ENCODE results near the gene OR4D10. TPM values are rescaled to one million over a fixed set of nuclear protein-coding genes. Genes with fewer than 3 reads are reported as not detected.

Gene OR4D10
- total RNA-seq (2022), result not detected in 2 replicates
- Bru-seq, nascent RNA, result not detected
- BruChase-seq, experiment 1, labeled RNA remaining after a 6-hour chase, result not detected
- BruChase-seq, experiment 2, labeled RNA remaining after a 2-hour chase, result not detected
- long read RNA-seq, result 0 reads

DNA sequence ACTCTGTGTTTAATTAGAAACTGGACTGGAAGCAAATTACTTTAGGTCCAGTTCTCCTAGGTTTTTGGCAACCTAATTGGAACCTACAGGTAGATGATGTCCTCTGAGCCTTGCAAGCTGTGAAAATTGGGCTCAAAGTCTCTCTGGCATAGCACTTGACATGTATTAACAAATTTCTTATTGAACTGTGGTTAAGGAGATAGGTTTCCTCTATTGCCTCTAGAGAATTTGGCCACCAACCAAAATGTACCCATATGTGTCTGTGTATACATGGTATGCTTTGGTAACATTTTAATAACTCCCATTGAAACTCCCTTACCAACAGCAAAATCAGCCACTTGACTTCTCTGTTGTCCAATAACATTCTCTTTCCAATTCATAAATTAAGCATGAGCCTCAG lies at the start of gene OR4D10:
TSS of gene OR4D10 (plus strand) at position 301 of the 400 bp plus-strand sequence. CDS start 4,115 bp downstream, outside the sequence.
- Mint-ChIP-seq H3K36me3 (ENCODE audit: insufficient read depth, unreplicated experiment) (no peaks in the 10 kb centered on the region), H3K27ac (ENCODE audit: low read depth, unreplicated experiment) (no peak within 1 kb of the TSS), H3K27me3 (ENCODE audit: insufficient read depth, unreplicated experiment) (peaks cover 27% of the 10 kb centered on the region), H3K4me1 (ENCODE audit: insufficient read depth, unreplicated experiment) (no peaks in the 10 kb centered on the region), H3K4me3 (ENCODE audit: unreplicated experiment) (no peak within 1 kb of the TSS), H3K9me3 (ENCODE audit: unreplicated experiment) (no peaks in the 10 kb centered on the region)
- intact Hi-C loops (cut with micrococcal nuclease), result no loop called here
- POLR2A ChIA-PET, result no interaction called here
- no peak for DNase-seq (ENCODE audit: unreplicated experiment)
- CTCF ChIA-PET, result interaction anchor here (0.7 kb wide), 1 partner anchor 74 kb away, joined by 3 read pairs; no protein-coding TSS in a partner anchor
- TF ChIP-seq CTCF (IDR thresholded peaks at IDR 0.05; ENCODE audit: unreplicated experiment), result no peak
- no TSS peak for BruUV-seq (replicated peaks)

DNA sequence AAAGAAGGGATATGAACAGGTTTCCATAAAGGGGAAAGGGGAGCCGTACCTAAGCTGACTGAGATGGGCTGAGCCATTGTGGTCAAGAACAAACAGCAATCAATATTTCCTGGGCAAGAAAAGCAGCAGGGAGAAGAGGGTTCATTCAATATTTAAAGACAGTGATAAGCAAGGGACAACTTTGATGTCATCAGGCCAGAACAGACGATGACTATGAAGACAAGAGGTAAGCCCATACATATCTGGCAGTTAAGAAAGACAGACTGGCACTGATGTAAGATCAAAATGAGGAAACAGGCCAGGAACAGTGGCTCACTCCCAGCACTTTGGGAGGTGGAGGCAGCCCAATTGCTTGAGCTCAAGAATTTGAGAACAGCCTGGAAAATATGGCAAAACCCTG lies 49.3 kb upstream of the OR4D10 start:
- H3K9me3 Mint-ChIP-seq (ENCODE audit: unreplicated experiment), result no peaks in the 10 kb centered on the region
- no peak for TF ChIP-seq CTCF (IDR thresholded peaks at IDR 0.05; ENCODE audit: unreplicated experiment)
- H3K27ac Mint-ChIP-seq (ENCODE audit: low read depth, unreplicated experiment), result no peak overlapping the region
- intact Hi-C loops (cut with micrococcal nuclease), result no loop called here
- ChIA-PET CTCF (interaction anchor here (0.5 to 2.6 kb wide), 6 partner anchors 14 to 1044 kb away, joined by 3 to 16 read pairs (median 4); partner anchors contain the start of gene DTX4), POLR2A (no interaction called here)
- no peaks in the 10 kb centered on the region for H3K4me1 Mint-ChIP-seq (ENCODE audit: insufficient read depth, unreplicated experiment)
- no TSS peak for BruUV-seq (replicated peaks)
- no peak for DNase-seq (ENCODE audit: unreplicated experiment)
- no peaks in the 10 kb centered on the region for H3K36me3 Mint-ChIP-seq (ENCODE audit: insufficient read depth, unreplicated experiment)
- H3K27me3 Mint-ChIP-seq (ENCODE audit: insufficient read depth, unreplicated experiment), result peaks cover 41% of the 10 kb centered on the region
- H3K4me3 Mint-ChIP-seq (ENCODE audit: unreplicated experiment), result no peak overlapping the region

DNA sequence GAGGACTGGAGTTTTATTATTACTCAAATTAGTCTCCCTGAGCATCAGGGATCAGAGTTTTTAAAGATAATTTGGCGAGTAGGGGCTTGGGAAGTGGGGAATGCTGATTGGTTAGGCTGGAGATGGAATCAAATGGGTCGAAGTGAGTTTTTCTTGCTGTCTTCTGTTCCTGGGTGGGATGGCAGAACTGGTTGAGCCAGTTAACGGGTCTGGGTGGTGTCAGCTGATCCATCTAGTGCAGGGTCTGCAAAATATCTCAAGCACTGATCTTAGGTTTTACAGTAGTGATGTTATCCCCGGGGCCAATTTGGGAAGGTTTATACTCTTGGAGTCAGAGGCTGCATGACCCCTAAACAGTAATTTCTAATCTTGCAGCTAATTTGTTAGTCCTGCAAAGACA lies 48.0 kb upstream of the OR4D10 start:
- ChIA-PET POLR2A (interaction anchor here (0.7 kb wide), 1 partner anchor 1080 kb away, joined by 3 read pairs; no protein-coding TSS in a partner anchor), CTCF (interaction anchor here (0.7 to 2.6 kb wide), 3 partner anchors 10 to 254 kb away, joined by 3 to 16 read pairs (median 5); partner anchors contain the start of gene DTX4)
- Mint-ChIP-seq H3K27ac (ENCODE audit: low read depth, unreplicated experiment) (no peak overlapping the region), H3K4me3 (ENCODE audit: unreplicated experiment) (no peak overlapping the region), H3K36me3 (ENCODE audit: insufficient read depth, unreplicated experiment) (no peaks in the 10 kb centered on the region), H3K9me3 (ENCODE audit: unreplicated experiment) (no peaks in the 10 kb centered on the region), H3K27me3 (ENCODE audit: insufficient read depth, unreplicated experiment) (peaks cover 30% of the 10 kb centered on the region), H3K4me1 (ENCODE audit: insufficient read depth, unreplicated experiment) (no peaks in the 10 kb centered on the region)
- no TSS peak for BruUV-seq (replicated peaks)
- intact Hi-C loops (cut with micrococcal nuclease), result no loop called here
- no peak for DNase-seq (ENCODE audit: unreplicated experiment)
- TF ChIP-seq CTCF (IDR thresholded peaks at IDR 0.05; ENCODE audit: unreplicated experiment), result no peak

DNA sequence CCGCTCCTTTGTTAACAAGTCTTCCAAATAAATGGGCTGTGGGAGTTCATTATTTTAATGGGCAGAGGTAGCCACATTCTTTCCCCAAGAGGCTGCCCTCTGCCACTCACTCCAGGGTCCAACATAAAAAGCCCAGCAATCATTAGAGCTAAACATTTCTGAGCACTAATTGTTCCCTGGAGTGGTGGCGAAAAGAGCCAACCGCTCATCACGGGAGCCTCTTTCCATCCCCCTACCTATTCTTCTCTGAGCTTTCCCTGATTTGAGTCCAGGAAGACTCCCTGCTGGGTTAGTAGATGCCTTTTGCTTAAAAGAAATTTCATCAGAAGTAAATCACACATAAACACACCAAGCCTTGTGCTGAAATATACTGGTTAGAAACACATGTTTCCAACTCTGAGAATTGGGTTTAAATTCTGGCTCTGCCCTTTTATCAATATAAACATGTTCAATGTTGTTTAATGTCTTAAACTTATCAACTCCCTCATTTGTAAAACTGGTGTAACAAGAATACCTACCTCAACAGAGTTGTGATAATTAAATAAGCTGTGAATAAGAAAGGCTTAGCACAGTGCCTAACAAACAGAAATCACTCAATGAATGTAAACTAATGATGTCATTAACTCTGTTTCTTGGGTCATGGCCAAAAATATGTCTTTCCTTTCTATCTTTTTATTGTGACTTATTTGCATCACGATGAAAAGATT lies 46.6 kb upstream of the OR4D10 start, which contains the start of gene OR5A2:
TSS of gene OR5A2 (minus strand) at position 53 of the 707 bp plus-strand sequence. CDS start 3,460 bp downstream, outside the sequence.
- no peak for TF ChIP-seq CTCF (IDR thresholded peaks at IDR 0.05; ENCODE audit: unreplicated experiment)
- BruUV-seq (replicated peaks), result no TSS peak
- Mint-ChIP-seq H3K36me3 (ENCODE audit: insufficient read depth, unreplicated experiment) (no peaks in the 10 kb centered on the region), H3K4me1 (ENCODE audit: insufficient read depth, unreplicated experiment) (no peaks in the 10 kb centered on the region), H3K27ac (ENCODE audit: low read depth, unreplicated experiment) (no peak within 1 kb of the TSS), H3K4me3 (ENCODE audit: unreplicated experiment) (no peak within 1 kb of the TSS), H3K9me3 (ENCODE audit: unreplicated experiment) (no peaks in the 10 kb centered on the region), H3K27me3 (ENCODE audit: insufficient read depth, unreplicated experiment) (peaks cover 33% of the 10 kb centered on the region)
- ChIA-PET CTCF (interaction anchor here (0.6 to 2.6 kb wide), 5 partner anchors 9 to 256 kb away, joined by 3 to 16 read pairs (median 3); partner anchors contain the start of genes DTX4 and OR5A1), POLR2A (no interaction called here)
- intact Hi-C loops (cut with micrococcal nuclease), result no loop called here
- no peak for DNase-seq (ENCODE audit: unreplicated experiment)
